WTC11 (cell line): Measurements from ENCODE around the gene CACNA1A. TPM values are rescaled to one million over a fixed set of nuclear protein-coding genes. Genes with fewer than 3 reads are reported as not detected.

ENCODE experiments used
- ATAC-seq: fragments of 200-7000 bp; cut with Tn5 transposase; 2 replicates; pipeline ENCODE4 v1.10.0; 2021; ENCODE audit warnings: mild to moderate bottlenecking, moderate library complexity
- CTCF ChIA-PET: fragments of 300-600 bp; sonication (Branson Sonifier 250); formaldehyde crosslinking; loops from one replicate; lab custom pipeline; 2021; ENCODE audit warnings: antibody characterized with exemption; lab: Charles Lee
- POLR2A ChIA-PET: fragments of 350-600 bp; sonication (Branson Sonifier 250); formaldehyde crosslinking; loops from one replicate; lab custom pipeline; 2021; ENCODE audit warnings: antibody characterized with exemption; lab: Charles Lee
- DNase-seq: peaks from one replicate; pipeline ENCODE4 v3.0.0; 2021; ENCODE audit warnings: low spot score
- H3K27ac Mint-ChIP-seq: 2 replicates; pipeline ENCODE4 v1.8.0; 2021; ENCODE audit warnings: mixed read lengths
- H3K27me3 Mint-ChIP-seq: 2 replicates; pipeline ENCODE4 v1.8.0; 2021; ENCODE audit warnings: low read depth, mild to moderate bottlenecking, moderate library complexity, mixed read lengths
- H3K36me3 Mint-ChIP-seq: 2 replicates; pipeline ENCODE4 v1.8.0; 2021; ENCODE audit warnings: mixed read lengths
- H3K4me1 Mint-ChIP-seq: 2 replicates; pipeline ENCODE4 v1.8.0; 2022; ENCODE audit warnings: mixed read lengths
- H3K4me3 Mint-ChIP-seq: 2 replicates; pipeline ENCODE4 v1.8.0; 2021; ENCODE audit warnings: mild to moderate bottlenecking, moderate library complexity, mixed read lengths
- H3K9me3 Mint-ChIP-seq: 2 replicates; pipeline ENCODE4 v1.8.0; 2021; ENCODE audit warnings: mixed read lengths
- CREM ChIP-seq: sonication (generic); formaldehyde crosslinking; IDR thresholded peaks from 2 replicates; pipeline ENCODE4 v1.8.1; 2022; ENCODE audit warnings: mild to moderate bottlenecking, missing genetic modification reagents, moderate library complexity
- ETV6 ChIP-seq: sonication (generic); formaldehyde crosslinking; IDR thresholded peaks from 2 replicates; pipeline ENCODE4 v1.8.1; 2022; ENCODE audit warnings: mild to moderate bottlenecking, missing genetic modification reagents
- FOXK1 ChIP-seq: sonication (generic); formaldehyde crosslinking; IDR thresholded peaks from 2 replicates; pipeline ENCODE4 v1.8.0; 2022; ENCODE audit warnings: mild to moderate bottlenecking, moderate library complexity, missing genetic modification reagents
- GRHL2 ChIP-seq: fragments of 250-450 bp; sonication (Bioruptor Pico); IDR thresholded peaks from 2 replicates; pipeline ENCODE4 v1.8.0; 2022; ENCODE audit warnings: mild to moderate bottlenecking, moderate library complexity; ENCODE audit not compliant: insufficient replicate concordance, severe bottlenecking
- JAZF1 ChIP-seq: fragments of 250-450 bp; sonication (Bioruptor Pico); IDR thresholded peaks from 2 replicates; pipeline ENCODE4 v1.9.0; 2021; ENCODE audit warnings: moderate library complexity, mild to moderate bottlenecking, inconsistent platforms
- NFE2L1 ChIP-seq: sonication (generic); formaldehyde crosslinking; IDR thresholded peaks from 2 replicates; pipeline ENCODE4 v1.8.1; 2023; ENCODE audit warnings: missing genetic modification reagents
- NFYB ChIP-seq: sonication (generic); formaldehyde crosslinking; conservative IDR thresholded peaks from 2 replicates; pipeline ENCODE4 v1.8.0; 2022; ENCODE audit warnings: low read depth, missing genetic modification reagents
- ZBTB21 ChIP-seq: sonication (generic); formaldehyde crosslinking; IDR thresholded peaks from 2 replicates; pipeline ENCODE4 v1.8.1; 2023; ENCODE audit warnings: mild to moderate bottlenecking, missing genetic modification reagents, borderline replicate concordance
- ZNF396 ChIP-seq: fragments of 250-450 bp; sonication (Bioruptor Pico); IDR thresholded peaks from 2 replicates; pipeline ENCODE4 v1.8.0; 2021; ENCODE audit warnings: mild to moderate bottlenecking, moderate library complexity, borderline replicate concordance
- total RNA-seq: library from RNA; stranded (reverse); gene quantifications from 3 replicates; pipeline ENCODE4 v1.2.3, GENCODE V29; 2021
- TF ChIP-seq, protein P1 (sequence below): fragments of 250-450 bp; sonication (Bioruptor Pico); IDR thresholded peaks from 2 replicates; pipeline ENCODE4 v1.9.0; 2021; ENCODE audit warnings: mild to moderate bottlenecking, borderline replicate concordance
- TF ChIP-seq, protein P2 (sequence below): sonication (generic); formaldehyde crosslinking; IDR thresholded peaks from 2 replicates; pipeline ENCODE4 v1.8.0; 2022; ENCODE audit warnings: mild to moderate bottlenecking, missing genetic modification reagents
- TF ChIP-seq, protein P3 (sequence below): sonication (generic); formaldehyde crosslinking; IDR thresholded peaks from 2 replicates; pipeline ENCODE4 v1.8.0; 2022; ENCODE audit warnings: mild to moderate bottlenecking, missing genetic modification reagents
- TF ChIP-seq, protein P4 (sequence below): sonication (generic); formaldehyde crosslinking; IDR thresholded peaks from 2 replicates; pipeline ENCODE4 v1.8.1; 2022; ENCODE audit warnings: missing genetic modification reagents, borderline replicate concordance
- TF ChIP-seq, protein P5 (sequence below): fragments of 250-450 bp; sonication (Bioruptor Pico); IDR thresholded peaks from 2 replicates; pipeline ENCODE4 v1.9.0; 2021; ENCODE audit warnings: mild to moderate bottlenecking
- TF ChIP-seq, protein P6 (sequence below): sonication (generic); formaldehyde crosslinking; IDR thresholded peaks from 2 replicates; pipeline ENCODE4 v1.8.1; 2022; ENCODE audit warnings: mild to moderate bottlenecking, moderate library complexity, missing genetic modification reagents
- TF ChIP-seq, protein P7 (sequence below): sonication (generic); formaldehyde crosslinking; IDR thresholded peaks from 2 replicates; pipeline ENCODE4 v1.8.0; 2022; ENCODE audit warnings: missing genetic modification reagents

The CACNA1A gene
- total RNA-seq, 1 experiment from 2014 or later = 28.9 TPM

DNA sequence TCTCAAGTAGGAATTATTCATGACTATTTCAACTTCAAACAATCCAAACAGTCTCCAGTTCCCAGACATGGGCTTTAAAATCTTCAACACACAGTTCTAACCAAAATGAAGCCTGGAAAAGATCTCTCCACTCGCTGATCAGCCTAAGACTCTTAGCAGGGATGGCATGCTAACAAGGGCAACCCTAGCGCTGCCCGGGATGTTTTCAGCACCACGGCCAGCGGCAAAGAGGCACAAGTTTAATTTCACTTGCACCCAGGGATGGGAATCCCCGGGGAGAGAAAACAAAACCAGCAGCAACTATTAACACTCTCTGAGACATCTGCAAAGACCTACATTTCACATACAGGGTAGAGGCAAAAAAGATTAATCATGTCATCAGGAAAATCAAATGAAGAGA, 43.0 kb downstream of the CACNA1A start (continued):
- TF ChIP-seq NFE2L1 (CRISPR knock-in tag) = no peak
- TF ChIP-seq, protein P1, sequence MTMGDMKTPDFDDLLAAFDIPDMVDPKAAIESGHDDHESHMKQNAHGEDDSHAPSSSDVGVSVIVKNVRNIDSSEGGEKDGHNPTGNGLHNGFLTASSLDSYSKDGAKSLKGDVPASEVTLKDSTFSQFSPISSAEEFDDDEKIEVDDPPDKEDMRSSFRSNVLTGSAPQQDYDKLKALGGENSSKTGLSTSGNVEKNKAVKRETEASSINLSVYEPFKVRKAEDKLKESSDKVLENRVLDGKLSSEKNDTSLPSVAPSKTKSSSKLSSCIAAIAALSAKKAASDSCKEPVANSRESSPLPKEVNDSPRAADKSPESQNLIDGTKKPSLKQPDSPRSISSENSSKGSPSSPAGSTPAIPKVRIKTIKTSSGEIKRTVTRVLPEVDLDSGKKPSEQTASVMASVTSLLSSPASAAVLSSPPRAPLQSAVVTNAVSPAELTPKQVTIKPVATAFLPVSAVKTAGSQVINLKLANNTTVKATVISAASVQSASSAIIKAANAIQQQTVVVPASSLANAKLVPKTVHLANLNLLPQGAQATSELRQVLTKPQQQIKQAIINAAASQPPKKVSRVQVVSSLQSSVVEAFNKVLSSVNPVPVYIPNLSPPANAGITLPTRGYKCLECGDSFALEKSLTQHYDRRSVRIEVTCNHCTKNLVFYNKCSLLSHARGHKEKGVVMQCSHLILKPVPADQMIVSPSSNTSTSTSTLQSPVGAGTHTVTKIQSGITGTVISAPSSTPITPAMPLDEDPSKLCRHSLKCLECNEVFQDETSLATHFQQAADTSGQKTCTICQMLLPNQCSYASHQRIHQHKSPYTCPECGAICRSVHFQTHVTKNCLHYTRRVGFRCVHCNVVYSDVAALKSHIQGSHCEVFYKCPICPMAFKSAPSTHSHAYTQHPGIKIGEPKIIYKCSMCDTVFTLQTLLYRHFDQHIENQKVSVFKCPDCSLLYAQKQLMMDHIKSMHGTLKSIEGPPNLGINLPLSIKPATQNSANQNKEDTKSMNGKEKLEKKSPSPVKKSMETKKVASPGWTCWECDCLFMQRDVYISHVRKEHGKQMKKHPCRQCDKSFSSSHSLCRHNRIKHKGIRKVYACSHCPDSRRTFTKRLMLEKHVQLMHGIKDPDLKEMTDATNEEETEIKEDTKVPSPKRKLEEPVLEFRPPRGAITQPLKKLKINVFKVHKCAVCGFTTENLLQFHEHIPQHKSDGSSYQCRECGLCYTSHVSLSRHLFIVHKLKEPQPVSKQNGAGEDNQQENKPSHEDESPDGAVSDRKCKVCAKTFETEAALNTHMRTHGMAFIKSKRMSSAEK (CRISPR knock-in tag) = no peak
- TF ChIP-seq, protein P2, sequence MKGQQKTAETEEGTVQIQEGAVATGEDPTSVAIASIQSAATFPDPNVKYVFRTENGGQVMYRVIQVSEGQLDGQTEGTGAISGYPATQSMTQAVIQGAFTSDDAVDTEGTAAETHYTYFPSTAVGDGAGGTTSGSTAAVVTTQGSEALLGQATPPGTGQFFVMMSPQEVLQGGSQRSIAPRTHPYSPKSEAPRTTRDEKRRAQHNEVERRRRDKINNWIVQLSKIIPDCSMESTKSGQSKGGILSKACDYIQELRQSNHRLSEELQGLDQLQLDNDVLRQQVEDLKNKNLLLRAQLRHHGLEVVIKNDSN (CRISPR knock-in tag) = no peak
- TF ChIP-seq GRHL2 (CRISPR knock-in tag) = no peak
- TF ChIP-seq ETV6 (CRISPR knock-in tag) = peak; percentile 52; the same call in 1 of the 2 replicates
- 0 out of 2 replicates have a peak, but pooled peaks have one; percentile 33 for TF ChIP-seq FOXK1 (CRISPR knock-in tag)
- TF ChIP-seq, protein P3, sequence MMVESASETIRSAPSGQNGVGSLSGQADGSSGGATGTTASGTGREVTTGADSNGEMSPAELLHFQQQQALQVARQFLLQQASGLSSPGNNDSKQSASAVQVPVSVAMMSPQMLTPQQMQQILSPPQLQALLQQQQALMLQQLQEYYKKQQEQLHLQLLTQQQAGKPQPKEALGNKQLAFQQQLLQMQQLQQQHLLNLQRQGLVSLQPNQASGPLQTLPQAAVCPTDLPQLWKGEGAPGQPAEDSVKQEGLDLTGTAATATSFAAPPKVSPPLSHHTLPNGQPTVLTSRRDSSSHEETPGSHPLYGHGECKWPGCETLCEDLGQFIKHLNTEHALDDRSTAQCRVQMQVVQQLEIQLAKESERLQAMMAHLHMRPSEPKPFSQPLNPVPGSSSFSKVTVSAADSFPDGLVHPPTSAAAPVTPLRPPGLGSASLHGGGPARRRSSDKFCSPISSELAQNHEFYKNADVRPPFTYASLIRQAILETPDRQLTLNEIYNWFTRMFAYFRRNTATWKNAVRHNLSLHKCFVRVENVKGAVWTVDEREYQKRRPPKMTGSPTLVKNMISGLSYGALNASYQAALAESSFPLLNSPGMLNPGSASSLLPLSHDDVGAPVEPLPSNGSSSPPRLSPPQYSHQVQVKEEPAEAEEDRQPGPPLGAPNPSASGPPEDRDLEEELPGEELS (CRISPR knock-in tag) = no peak

DNA sequence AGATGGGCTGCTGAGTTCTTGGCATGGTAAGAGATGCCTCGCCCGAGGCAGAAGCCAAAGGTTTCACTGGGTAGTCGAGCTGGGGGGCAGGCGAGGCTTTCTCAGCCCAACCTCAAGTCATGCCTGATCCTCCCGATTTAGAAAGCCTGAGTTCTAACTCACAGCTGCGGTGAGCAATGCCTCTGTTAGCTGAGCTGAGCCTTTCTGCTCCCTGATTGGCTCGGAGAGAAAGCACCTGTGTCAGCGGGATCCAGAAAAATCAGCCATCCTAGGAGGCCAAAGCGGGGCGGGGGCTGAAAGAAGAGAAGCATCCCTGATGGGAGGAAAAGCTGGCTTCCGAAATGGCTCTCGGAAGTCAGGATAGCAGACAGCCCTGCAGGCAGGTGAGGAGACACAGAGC, 44.7 kb downstream of the CACNA1A start:
- Mint-ChIP-seq H3K27ac (peak overlapping the region; percentile 43; the same call in 1 of the 2 replicates), H3K9me3 (no peaks in the 10 kb centered on the region), H3K36me3 (no peaks in the 10 kb centered on the region), H3K27me3 (no peaks in the 10 kb centered on the region), H3K4me3 (no peak overlapping the region; the same call in 1 of the 2 replicates), H3K4me1 (peaks cover 44% of the 10 kb centered on the region)
- ATAC-seq = peak; percentile 49
- ChIA-PET POLR2A (interaction anchor here (1.1 kb wide), 1 partner anchor 20 kb away, joined by 3 read pairs; no protein-coding TSS in a partner anchor), CTCF (interaction anchor here (0.8 to 0.9 kb wide), 2 partner anchors 65 to 76 kb away, joined by 3 read pairs; no protein-coding TSS in a partner anchor)
- peak; percentile 54 for DNase-seq
- TF ChIP-seq, protein P4, sequence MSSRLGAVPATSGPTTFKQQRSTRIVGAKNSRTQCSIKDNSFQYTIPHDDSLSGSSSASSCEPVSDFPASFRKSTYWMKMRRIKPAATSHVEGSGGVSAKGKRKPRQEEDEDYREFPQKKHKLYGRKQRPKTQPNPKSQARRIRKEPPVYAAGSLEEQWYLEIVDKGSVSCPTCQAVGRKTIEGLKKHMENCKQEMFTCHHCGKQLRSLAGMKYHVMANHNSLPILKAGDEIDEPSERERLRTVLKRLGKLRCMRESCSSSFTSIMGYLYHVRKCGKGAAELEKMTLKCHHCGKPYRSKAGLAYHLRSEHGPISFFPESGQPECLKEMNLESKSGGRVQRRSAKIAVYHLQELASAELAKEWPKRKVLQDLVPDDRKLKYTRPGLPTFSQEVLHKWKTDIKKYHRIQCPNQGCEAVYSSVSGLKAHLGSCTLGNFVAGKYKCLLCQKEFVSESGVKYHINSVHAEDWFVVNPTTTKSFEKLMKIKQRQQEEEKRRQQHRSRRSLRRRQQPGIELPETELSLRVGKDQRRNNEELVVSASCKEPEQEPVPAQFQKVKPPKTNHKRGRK (CRISPR knock-in tag) = no peak
- TF ChIP-seq, protein P5, sequence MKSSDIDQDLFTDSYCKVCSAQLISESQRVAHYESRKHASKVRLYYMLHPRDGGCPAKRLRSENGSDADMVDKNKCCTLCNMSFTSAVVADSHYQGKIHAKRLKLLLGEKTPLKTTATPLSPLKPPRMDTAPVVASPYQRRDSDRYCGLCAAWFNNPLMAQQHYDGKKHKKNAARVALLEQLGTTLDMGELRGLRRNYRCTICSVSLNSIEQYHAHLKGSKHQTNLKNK (CRISPR knock-in tag) = no peak
- TF ChIP-seq ZNF396 (CRISPR knock-in tag) = no peak
- TF ChIP-seq ZBTB21 (CRISPR knock-in tag) = no peak
- TF ChIP-seq NFYB = no peak
- TF ChIP-seq, protein P6, sequence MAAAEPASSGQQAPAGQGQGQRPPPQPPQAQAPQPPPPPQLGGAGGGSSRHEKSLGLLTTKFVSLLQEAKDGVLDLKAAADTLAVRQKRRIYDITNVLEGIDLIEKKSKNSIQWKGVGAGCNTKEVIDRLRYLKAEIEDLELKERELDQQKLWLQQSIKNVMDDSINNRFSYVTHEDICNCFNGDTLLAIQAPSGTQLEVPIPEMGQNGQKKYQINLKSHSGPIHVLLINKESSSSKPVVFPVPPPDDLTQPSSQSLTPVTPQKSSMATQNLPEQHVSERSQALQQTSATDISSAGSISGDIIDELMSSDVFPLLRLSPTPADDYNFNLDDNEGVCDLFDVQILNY (CRISPR knock-in tag) = no peak
- no peak for TF ChIP-seq JAZF1 (CRISPR knock-in tag)
- TF ChIP-seq, protein P7, sequence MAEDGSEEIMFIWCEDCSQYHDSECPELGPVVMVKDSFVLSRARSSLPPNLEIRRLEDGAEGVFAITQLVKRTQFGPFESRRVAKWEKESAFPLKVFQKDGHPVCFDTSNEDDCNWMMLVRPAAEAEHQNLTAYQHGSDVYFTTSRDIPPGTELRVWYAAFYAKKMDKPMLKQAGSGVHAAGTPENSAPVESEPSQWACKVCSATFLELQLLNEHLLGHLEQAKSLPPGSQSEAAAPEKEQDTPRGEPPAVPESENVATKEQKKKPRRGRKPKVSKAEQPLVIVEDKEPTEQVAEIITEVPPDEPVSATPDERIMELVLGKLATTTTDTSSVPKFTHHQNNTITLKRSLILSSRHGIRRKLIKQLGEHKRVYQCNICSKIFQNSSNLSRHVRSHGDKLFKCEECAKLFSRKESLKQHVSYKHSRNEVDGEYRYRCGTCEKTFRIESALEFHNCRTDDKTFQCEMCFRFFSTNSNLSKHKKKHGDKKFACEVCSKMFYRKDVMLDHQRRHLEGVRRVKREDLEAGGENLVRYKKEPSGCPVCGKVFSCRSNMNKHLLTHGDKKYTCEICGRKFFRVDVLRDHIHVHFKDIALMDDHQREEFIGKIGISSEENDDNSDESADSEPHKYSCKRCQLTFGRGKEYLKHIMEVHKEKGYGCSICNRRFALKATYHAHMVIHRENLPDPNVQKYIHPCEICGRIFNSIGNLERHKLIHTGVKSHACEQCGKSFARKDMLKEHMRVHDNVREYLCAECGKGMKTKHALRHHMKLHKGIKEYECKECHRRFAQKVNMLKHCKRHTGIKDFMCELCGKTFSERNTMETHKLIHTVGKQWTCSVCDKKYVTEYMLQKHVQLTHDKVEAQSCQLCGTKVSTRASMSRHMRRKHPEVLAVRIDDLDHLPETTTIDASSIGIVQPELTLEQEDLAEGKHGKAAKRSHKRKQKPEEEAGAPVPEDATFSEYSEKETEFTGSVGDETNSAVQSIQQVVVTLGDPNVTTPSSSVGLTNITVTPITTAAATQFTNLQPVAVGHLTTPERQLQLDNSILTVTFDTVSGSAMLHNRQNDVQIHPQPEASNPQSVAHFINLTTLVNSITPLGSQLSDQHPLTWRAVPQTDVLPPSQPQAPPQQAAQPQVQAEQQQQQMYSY (CRISPR knock-in tag) = no peak
- TF ChIP-seq CREM (CRISPR knock-in tag) = no peak
